ENCODE data around the gene GTF3C1. TPM values are rescaled to one million over a fixed set of nuclear protein-coding genes. Genes with fewer than 3 reads are reported as not detected.

GTF3C1 gene, protein sequence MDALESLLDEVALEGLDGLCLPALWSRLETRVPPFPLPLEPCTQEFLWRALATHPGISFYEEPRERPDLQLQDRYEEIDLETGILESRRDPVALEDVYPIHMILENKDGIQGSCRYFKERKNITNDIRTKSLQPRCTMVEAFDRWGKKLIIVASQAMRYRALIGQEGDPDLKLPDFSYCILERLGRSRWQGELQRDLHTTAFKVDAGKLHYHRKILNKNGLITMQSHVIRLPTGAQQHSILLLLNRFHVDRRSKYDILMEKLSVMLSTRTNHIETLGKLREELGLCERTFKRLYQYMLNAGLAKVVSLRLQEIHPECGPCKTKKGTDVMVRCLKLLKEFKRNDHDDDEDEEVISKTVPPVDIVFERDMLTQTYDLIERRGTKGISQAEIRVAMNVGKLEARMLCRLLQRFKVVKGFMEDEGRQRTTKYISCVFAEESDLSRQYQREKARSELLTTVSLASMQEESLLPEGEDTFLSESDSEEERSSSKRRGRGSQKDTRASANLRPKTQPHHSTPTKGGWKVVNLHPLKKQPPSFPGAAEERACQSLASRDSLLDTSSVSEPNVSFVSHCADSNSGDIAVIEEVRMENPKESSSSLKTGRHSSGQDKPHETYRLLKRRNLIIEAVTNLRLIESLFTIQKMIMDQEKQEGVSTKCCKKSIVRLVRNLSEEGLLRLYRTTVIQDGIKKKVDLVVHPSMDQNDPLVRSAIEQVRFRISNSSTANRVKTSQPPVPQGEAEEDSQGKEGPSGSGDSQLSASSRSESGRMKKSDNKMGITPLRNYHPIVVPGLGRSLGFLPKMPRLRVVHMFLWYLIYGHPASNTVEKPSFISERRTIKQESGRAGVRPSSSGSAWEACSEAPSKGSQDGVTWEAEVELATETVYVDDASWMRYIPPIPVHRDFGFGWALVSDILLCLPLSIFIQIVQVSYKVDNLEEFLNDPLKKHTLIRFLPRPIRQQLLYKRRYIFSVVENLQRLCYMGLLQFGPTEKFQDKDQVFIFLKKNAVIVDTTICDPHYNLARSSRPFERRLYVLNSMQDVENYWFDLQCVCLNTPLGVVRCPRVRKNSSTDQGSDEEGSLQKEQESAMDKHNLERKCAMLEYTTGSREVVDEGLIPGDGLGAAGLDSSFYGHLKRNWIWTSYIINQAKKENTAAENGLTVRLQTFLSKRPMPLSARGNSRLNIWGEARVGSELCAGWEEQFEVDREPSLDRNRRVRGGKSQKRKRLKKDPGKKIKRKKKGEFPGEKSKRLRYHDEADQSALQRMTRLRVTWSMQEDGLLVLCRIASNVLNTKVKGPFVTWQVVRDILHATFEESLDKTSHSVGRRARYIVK (N-terminal part only)
- total RNA-seq (2016; rRNA removed; fragmentation: Illumina TruSeq; extraction: Trizol) (44.9 and 72.7 TPM in 2 replicates), polyA plus RNA-seq (2011; rRNA removed) (29.2 and 36.7 TPM in 2 replicates), polyA minus RNA-seq (2011; rRNA and poly(A)+ RNA removed; ENCODE audit: low replicate concordance) (64.4 and 114 TPM in 2 replicates), Bru-seq, nascent RNA (percentile 77 among the genes with signal in this experiment), BruChase-seq, experiment 1, labeled RNA remaining after a 6-hour chase (percentile 87 among the genes with signal in this experiment), BruChase-seq, experiment 2, labeled RNA remaining after a 2-hour chase (percentile 80 among the genes with signal in this experiment)
- total RNA-seq (2016; cell fraction: cytosol; rRNA removed; fragmentation: Illumina TruSeq; extraction: Trizol; ENCODE audit: low read depth), result 15.7 and 16.0 TPM in 2 replicates
- 34.4 and 74.8 TPM in 2 replicates for total RNA-seq (2016; cell fraction: insoluble cytoplasmic fraction; rRNA removed; fragmentation: Illumina TruSeq; extraction: Trizol)
- 23.3 and 26.6 TPM in 2 replicates for total RNA-seq (2016; cell fraction: membrane; rRNA removed; fragmentation: Illumina TruSeq; extraction: Trizol)
- total RNA-seq (2016; cell fraction: nucleus; rRNA removed; fragmentation: Illumina TruSeq; extraction: Trizol), result 94.4 and 99.1 TPM in 2 replicates
- 23.4 and 32.3 TPM in 2 replicates for polyA plus RNA-seq (2011; cell fraction: cytosol; rRNA removed)
- polyA plus RNA-seq (2011; cell fraction: nucleus; rRNA removed), result 116 and 121 TPM in 2 replicates
- polyA plus RNA-seq (2012), result 36.5 and 37.3 TPM in 2 replicates
- polyA plus RNA-seq (2016; cell fraction: cytosol; fragmentation: Illumina TruSeq; extraction: Trizol; ENCODE audit: low read depth), result 7.7 TPM in 2 replicates
- polyA plus RNA-seq (2016; cell fraction: insoluble cytoplasmic fraction; fragmentation: Illumina TruSeq; extraction: Trizol; ENCODE audit: low read depth), result 36.4 and 43.1 TPM in 2 replicates
- polyA plus RNA-seq (2016; cell fraction: membrane; fragmentation: Illumina TruSeq; extraction: Trizol; ENCODE audit: low read depth), result 12.2 and 12.6 TPM in 2 replicates
- 147 and 157 TPM in 2 replicates for polyA plus RNA-seq (2016; cell fraction: nucleus; fragmentation: Illumina TruSeq; extraction: Trizol; ENCODE audit: insufficient read depth, low read depth)
- polyA minus RNA-seq (2011; cell fraction: cytosol; rRNA and poly(A)+ RNA removed), result 73.8 and 74.4 TPM in 2 replicates
- polyA minus RNA-seq (2011; cell fraction: nucleus; rRNA and poly(A)+ RNA removed), result 75.6 and 96.5 TPM in 2 replicates
- long read RNA-seq, experiment 1, full-length matches to known transcripts, result 2 of 38 reads
- long read RNA-seq, experiment 1, partial matches to known transcripts, result 33 of 38 reads
- long read RNA-seq, experiment 1, other reads (novel, unspliced or antisense), result 3 of 38 reads
- long read RNA-seq, experiment 2, transcript GTF3C1-205 (1 exons, 2,798 nt), result major isoform, 7 of 96 reads
- long read RNA-seq, experiment 2, partial matches to known transcripts, result 60 of 96 reads
- long read RNA-seq, experiment 2, other reads (novel, unspliced or antisense), result 29 of 96 reads

DNA sequence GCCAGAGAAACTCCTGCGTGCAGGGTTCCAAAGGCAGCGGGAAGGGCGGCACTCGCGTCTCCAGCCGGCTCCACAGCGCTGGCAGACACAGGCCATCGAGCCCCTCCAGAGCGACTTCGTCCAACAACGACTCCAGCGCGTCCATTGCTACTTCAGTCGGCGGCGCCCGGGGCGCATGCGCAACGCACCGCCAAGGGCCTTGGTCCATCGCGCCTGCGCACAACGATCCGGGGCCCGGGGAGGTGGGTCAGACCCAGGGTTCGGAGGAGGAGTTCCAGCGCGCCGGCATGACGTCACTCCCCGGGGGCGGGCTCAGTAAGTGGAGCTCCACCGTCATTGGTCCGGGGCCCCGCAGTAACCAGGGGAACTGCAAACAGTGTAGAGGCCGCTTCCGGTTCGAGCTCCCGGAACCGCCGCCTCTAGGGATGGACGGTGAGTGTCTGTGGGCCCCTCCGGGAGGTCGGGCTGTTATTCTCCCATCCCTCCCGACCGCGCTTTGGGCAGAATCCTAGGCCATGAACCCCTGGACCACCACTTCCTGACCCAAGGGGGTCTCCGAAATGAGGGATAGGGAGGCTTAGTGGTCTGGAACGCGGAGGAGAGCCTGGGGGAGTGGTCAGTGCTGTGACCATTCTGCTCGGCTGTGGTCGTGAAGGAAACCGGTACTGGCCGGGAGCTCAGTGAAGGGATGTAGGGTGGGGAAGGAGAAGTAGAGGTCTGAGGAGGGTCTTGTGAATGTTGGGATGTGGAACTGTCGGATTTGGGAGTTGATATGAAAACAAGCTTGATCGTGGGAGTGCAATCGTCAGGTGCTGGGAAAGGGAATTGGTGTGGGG, at the start of gene GTF3C1, which contains the start of gene KATNIP:
TSS of gene GTF3C1 (minus strand) at position 168 of the 836 bp plus-strand sequence. CDS start at position 145, 23 bp downstream.
TSS of gene KATNIP (plus strand) at position 399 of the 836 bp plus-strand sequence. CDS start at position 426, 27 bp downstream.
- peak within 1 kb of the TSS; percentile 88 for H2AFZ ChIP-seq (ENCODE audit: low read length)
- peaks cover 34% of the 10 kb centered on the region for H3K4me1 ChIP-seq (ENCODE audit: insufficient read depth, low read length)
- WGBS (ENCODE audit: low lambda C conversion rate), result under 1% methylated on average over 38 of the region's 59 CpGs
- no TSS peak for BruUV-seq (replicated peaks)
- H3K27ac ChIP-seq (ENCODE audit: extremely low read length, insufficient read depth, low read length), result peak within 1 kb of the TSS; percentile 64
- intact Hi-C loops (cut with micrococcal nuclease; ENCODE audit: unreplicated experiment) (loop anchor here (2.0 kb wide), 1 partner anchor 29 kb away; no protein-coding TSS in a partner anchor), in situ Hi-C loops (cut with HindIII; ENCODE audit: extremely low pct_ligation_motif_present, low pct_unique_long_range_greater_than_20kb) (no loop called here)
- peak within 1 kb of the TSS; percentile 84 for H3K4me2 ChIP-seq (ENCODE audit: low read depth, low read length)
- ATAC-seq (peak; percentile 99), FAIRE-seq (peak; percentile 93), DNase-seq (ENCODE audit: low spot score) (peak; percentile 98)
- peaks cover 13% of the 10 kb centered on the region for H4K20me1 ChIP-seq (ENCODE audit: insufficient read depth, low read length)
- no peaks in the 10 kb centered on the region; a peak in 1 of 5 replicates for H3K27me3 ChIP-seq (ENCODE audit: control insufficient read depth in 1 of 2, insufficient read depth in 2 of 2, low read length in 2 of 2)
- ChIA-PET CTCF (ENCODE audit: low intra/inter-chr PET ratio, low total read pairs) (no interaction called here), POLR2A (interaction anchor here (0.7 to 1.9 kb wide), 16 partner anchors 9 to 346 kb away, joined by 3 to 36 read pairs (median 5); partner anchors contain the start of gene KDM8)
- peaks cover 6 to 12% of the 10 kb centered on the region in 2 experiments; a peak in 4 of 5 replicates for H3K36me3 ChIP-seq (replicated peaks in 1 of 2; ENCODE audit: control insufficient read depth in 1 of 2, insufficient read depth in 2 of 2, low read length in 2 of 2)
- peak within 1 kb of the TSS; percentile 87 for H3K9ac ChIP-seq (ENCODE audit: insufficient read depth, low read depth, low read length)
- peak within 1 kb of the TSS; percentile 85 to 98 (median 94) for H3K4me3 ChIP-seq (replicated peaks in 1 of 3; ENCODE audit: insufficient read depth in 1 of 3, low read depth in 2 of 3, low read length in 3 of 3)
- H3K9me3 ChIP-seq (ENCODE audit: low read length), result no peaks in the 10 kb centered on the region
- peaks cover 36% of the 10 kb centered on the region for H3K79me2 ChIP-seq (ENCODE audit: insufficient read depth, low read length)
- TF ChIP-seq ZNF563 (CRISPR knock-in tag; IDR thresholded peaks at IDR 0.05) (peak; percentile 76; the same call in 1 of the 2 replicates), EZH2 (conservative IDR thresholded peaks at IDR 0.05; ENCODE audit: low read depth, low read length) (no peak), ZFP37 (CRISPR knock-in tag; IDR thresholded peaks at IDR 0.05; ENCODE audit: borderline replicate concordance) (no peak)
- TF ChIP-seq, protein P1, sequence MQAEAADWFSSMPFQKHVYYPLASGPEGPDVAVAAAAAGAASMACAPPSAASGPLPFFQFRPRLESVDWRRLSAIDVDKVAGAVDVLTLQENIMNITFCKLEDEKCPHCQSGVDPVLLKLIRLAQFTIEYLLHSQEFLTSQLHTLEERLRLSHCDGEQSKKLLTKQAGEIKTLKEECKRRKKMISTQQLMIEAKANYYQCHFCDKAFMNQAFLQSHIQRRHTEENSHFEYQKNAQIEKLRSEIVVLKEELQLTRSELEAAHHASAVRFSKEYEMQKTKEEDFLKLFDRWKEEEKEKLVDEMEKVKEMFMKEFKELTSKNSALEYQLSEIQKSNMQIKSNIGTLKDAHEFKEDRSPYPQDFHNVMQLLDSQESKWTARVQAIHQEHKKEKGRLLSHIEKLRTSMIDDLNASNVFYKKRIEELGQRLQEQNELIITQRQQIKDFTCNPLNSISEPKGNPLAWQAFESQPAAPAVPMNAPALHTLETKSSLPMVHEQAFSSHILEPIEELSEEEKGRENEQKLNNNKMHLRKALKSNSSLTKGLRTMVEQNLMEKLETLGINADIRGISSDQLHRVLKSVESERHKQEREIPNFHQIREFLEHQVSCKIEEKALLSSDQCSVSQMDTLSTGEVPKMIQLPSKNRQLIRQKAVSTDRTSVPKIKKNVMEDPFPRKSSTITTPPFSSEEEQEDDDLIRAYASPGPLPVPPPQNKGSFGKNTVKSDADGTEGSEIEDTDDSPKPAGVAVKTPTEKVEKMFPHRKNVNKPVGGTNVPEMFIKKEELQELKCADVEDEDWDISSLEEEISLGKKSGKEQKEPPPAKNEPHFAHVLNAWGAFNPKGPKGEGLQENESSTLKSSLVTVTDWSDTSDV (CRISPR knock-in tag; IDR thresholded peaks at IDR 0.05), result no peak
- TF ChIP-seq, protein P2, sequence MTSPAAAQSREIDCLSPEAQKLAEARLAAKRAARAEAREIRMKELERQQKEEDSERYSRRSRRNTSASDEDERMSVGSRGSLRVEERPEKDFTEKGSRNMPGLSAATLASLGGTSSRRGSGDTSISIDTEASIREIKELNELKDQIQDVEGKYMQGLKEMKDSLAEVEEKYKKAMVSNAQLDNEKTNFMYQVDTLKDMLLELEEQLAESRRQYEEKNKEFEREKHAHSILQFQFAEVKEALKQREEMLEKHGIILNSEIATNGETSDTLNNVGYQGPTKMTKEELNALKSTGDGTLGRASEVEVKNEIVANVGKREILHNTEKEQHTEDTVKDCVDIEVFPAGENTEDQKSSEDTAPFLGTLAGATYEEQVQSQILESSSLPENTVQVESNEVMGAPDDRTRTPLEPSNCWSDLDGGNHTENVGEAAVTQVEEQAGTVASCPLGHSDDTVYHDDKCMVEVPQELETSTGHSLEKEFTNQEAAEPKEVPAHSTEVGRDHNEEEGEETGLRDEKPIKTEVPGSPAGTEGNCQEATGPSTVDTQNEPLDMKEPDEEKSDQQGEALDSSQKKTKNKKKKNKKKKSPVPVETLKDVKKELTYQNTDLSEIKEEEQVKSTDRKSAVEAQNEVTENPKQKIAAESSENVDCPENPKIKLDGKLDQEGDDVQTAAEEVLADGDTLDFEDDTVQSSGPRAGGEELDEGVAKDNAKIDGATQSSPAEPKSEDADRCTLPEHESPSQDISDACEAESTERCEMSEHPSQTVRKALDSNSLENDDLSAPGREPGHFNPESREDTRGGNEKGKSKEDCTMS (CRISPR knock-in tag; conservative IDR thresholded peaks at IDR 0.05), result no peak

Measured in HepG2 (cell line).